ENCODE data around the gene HTR7. TPM values are rescaled to one million over a fixed set of nuclear protein-coding genes. Genes with fewer than 3 reads are reported as not detected.
"Not testable (repeated sequence)": the region's sequence is repeated elsewhere in the genome, so short reads cannot be mapped to it uniquely, and the experiment has no call there.

Gene HTR7
- total RNA-seq, 6 donors from 2014 or later, result 0.54 to 0.64 (median 0.59) TPM; not detected in 3

- ATAC-seq (ENCODE audit: low FRiP score in 2 of 2), result no peak
- Histone ChIP-seq H3K4me1 (peaks cover 0 to 4% (median 0%) of the 10 kb centered on the region in 4 donors), H3K4me3 (no peak overlapping the region), H3K36me3 (peaks cover 0 to 60% (median 17%) of the 10 kb centered on the region in 4 donors), H3K27ac (no peak overlapping the region), H3K27me3 (no peaks in the 10 kb centered on the region), H3K9me3 (no peaks in the 10 kb centered on the region)
- TF ChIP-seq CTCF (IDR thresholded peaks at IDR 0.05) (no peak), POLR2AphosphoS5 (IDR thresholded peaks at IDR 0.05) (no peak), EP300 (IDR thresholded peaks at IDR 0.05) (no peak), POLR2A (IDR thresholded peaks at IDR 0.05) (no peak)
- DNase-seq, result no peak
- 85 to 87% methylated on average over 3 of the region's 3 CpGs for WGBS, 2 donors
Measured at GRCh38 chr10:90884431-90884830, 26.6 kb upstream of the HTR7 start.

- H3K36me3 ChIP-seq, result peaks cover 5 to 62% (median 13%) of the 10 kb centered on the region in 4 donors
- H3K27ac ChIP-seq, H3K9me3 ChIP-seq, H3K4me1 ChIP-seq, H3K4me3 ChIP-seq, DNase-seq, H3K27me3 ChIP-seq: not testable (repeated sequence)
- 69 to 70% methylated on average over 8 of the region's 8 CpGs for WGBS, 2 donors
- peak in 1 of 2 donors; percentile 48 for ATAC-seq (ENCODE audit: low FRiP score in 2 of 2)
- peak; percentile 29 to 61 (median 43) for TF ChIP-seq CTCF (IDR thresholded peaks at IDR 0.05)
Measured at GRCh38 chr10:90880059-90880719, 22.4 kb upstream of the HTR7 start.

- Histone ChIP-seq H3K4me1 (no peaks in the 10 kb centered on the region), H3K4me3 (no peak overlapping the region), H3K36me3 (peaks cover 5 to 61% (median 13%) of the 10 kb centered on the region in 4 donors), H3K9me3 (no peaks in the 10 kb centered on the region), H3K27me3 (no peaks in the 10 kb centered on the region), H3K27ac (no peak overlapping the region)
- WGBS, 2 donors, result 91 to 93% methylated on average over 2 of the region's 2 CpGs
- ATAC-seq (ENCODE audit: low FRiP score in 2 of 2) (no peak), DNase-seq (no peak)
- no peak for TF ChIP-seq POLR2A (IDR thresholded peaks at IDR 0.05)
- TF ChIP-seq POLR2AphosphoS5 (IDR thresholded peaks at IDR 0.05), result no peak
- no peak for TF ChIP-seq EP300 (IDR thresholded peaks at IDR 0.05)
- TF ChIP-seq CTCF (IDR thresholded peaks at IDR 0.05), result no peak
Measured at GRCh38 chr10:90879062-90879461, 21.2 kb upstream of the HTR7 start.

- H3K4me1 ChIP-seq, result peaks cover 9 to 26% (median 18%) of the 10 kb centered on the region in 4 donors
- H3K4me3 ChIP-seq, result peak overlapping the region; percentile 85 to 93 (median 90)
- peaks cover 5 to 23% (median 13%) of the 10 kb centered on the region in 4 donors for H3K36me3 ChIP-seq
- H3K27ac ChIP-seq, result peak overlapping the region in 2 of 4 donors; percentile 83 to 87
- H3K27me3 ChIP-seq, result no peaks in the 10 kb centered on the region
- 20 to 34% methylated on average over 8 of the region's 8 CpGs for whole genome bisulfite sequencing, 2 donors
- DNase-seq (no peak), ATAC-seq (ENCODE audit: low FRiP score in 2 of 2) (no peak)
- no peak for TF ChIP-seq CTCF (IDR thresholded peaks at IDR 0.05)
- TF ChIP-seq POLR2A (IDR thresholded peaks at IDR 0.05), result no peak
- no peak for TF ChIP-seq POLR2AphosphoS5 (IDR thresholded peaks at IDR 0.05)
- no peak for TF ChIP-seq EP300 (IDR thresholded peaks at IDR 0.05)
- H3K9me3 ChIP-seq, result peaks cover 0 to 5% (median 0%) of the 10 kb centered on the region in 4 donors
Measured at GRCh38 chr10:90872648-90873020, 14.8 kb upstream of the HTR7 start.
